Neutrophil (primary cell): ENCODE results near the gene MAP2K2.

ENCODE experiments used
- H3K27ac ChIP-seq: fragments of 200-600 bp; sonication (generic); 2 replicates; pipeline ENCODE4 v1.5.1; 2016; ENCODE audit warnings: mild to moderate bottlenecking, moderate library complexity
- H3K27me3 ChIP-seq: fragments of 200-600 bp; sonication (generic); 2 replicates; pipeline ENCODE4 v1.6.0; 2016; ENCODE audit warnings: mild to moderate bottlenecking
- H3K36me3 ChIP-seq: fragments of 200-600 bp; sonication (generic); 2 replicates; pipeline ENCODE4 v1.5.1; 2017
- H3K4me1 ChIP-seq, 2 experiments: fragments of 200-600 bp in 1 of 2; sonication (generic) in 1 of 2; 1 replicate in 1 of 2; 2 replicates in 1 of 2; pipeline versions ENCODE4 v1.5.1 to v1.6.1; 2013 to 2016; ENCODE audit warnings: low read depth in 1 of 2, low read length in 1 of 2, mild to moderate bottlenecking in 1 of 2, moderate library complexity in 1 of 2; ENCODE audit not compliant: control insufficient read depth in 1 of 2, insufficient read depth in 1 of 2
- H3K4me3 ChIP-seq, 2 experiments: fragments of 200-600 bp in 1 of 2; sonication (generic) in 1 of 2; 1 replicate in 1 of 2; 2 replicates in 1 of 2; pipeline ENCODE4 v1.5.1; 2013 to 2016; ENCODE audit warnings: low read depth in 1 of 2, low read length in 1 of 2, mild to moderate bottlenecking in 1 of 2, moderate library complexity in 1 of 2
- H3K9me3 ChIP-seq: fragments of 200-600 bp; sonication (generic); 2 replicates; pipeline ENCODE4 v1.5.1; 2016
- CTCF ChIP-seq: fragments of 200-600 bp; sonication (generic); IDR thresholded peaks from 2 replicates; pipeline ENCODE4 v1.5.1; 2016; ENCODE audit warnings: antibody characterized with exemption

MAP2K2 gene

GRCh38 chr19:4108767-4109625 lies 14.9 kb downstream of the MAP2K2 start:
- no peak for TF ChIP-seq CTCF
- Histone ChIP-seq H3K27me3 (no peaks in the 10 kb centered on the region), H3K4me3 (peak overlapping the region; percentile 19 to 29), H3K27ac (peak overlapping the region; percentile 78), H3K4me1 (peaks cover 22 to 30% of the 10 kb centered on the region in 2 experiments), H3K36me3 (peaks cover 92% of the 10 kb centered on the region), H3K9me3 (no peaks in the 10 kb centered on the region)

- H3K4me1 ChIP-seq, result peaks cover 4 to 6% of the 10 kb centered on the region in 2 experiments
- no peak overlapping the region for H3K4me3 ChIP-seq
Observed at GRCh38 chr19:4103080-4103433, 20.9 kb downstream of the MAP2K2 start.

GRCh38 chr19:4102339-4103079 lies 21.4 kb downstream of the MAP2K2 start:
- no peaks in the 10 kb centered on the region for H3K27me3 ChIP-seq
- H3K27ac ChIP-seq, result no peak overlapping the region
- TF ChIP-seq CTCF, result no peak
- no peaks in the 10 kb centered on the region for H3K9me3 ChIP-seq
- no peak overlapping the region for H3K4me3 ChIP-seq
- peaks cover 0 to under 1% of the 10 kb centered on the region in 2 experiments for H3K4me1 ChIP-seq
- H3K36me3 ChIP-seq, result peaks cover 92% of the 10 kb centered on the region

More at GRCh38 chr19:4103080-4103433, 20.9 kb downstream of the MAP2K2 start:
- Histone ChIP-seq H3K27ac (no peak overlapping the region), H3K27me3 (no peaks in the 10 kb centered on the region), H3K36me3 (peaks cover 91% of the 10 kb centered on the region), H3K9me3 (no peaks in the 10 kb centered on the region)
- no peak for TF ChIP-seq CTCF

- Histone ChIP-seq H3K9me3 (no peaks in the 10 kb centered on the region), H3K4me3 (no peak overlapping the region), H3K4me1 (no peaks in the 10 kb centered on the region), H3K27ac (no peak overlapping the region), H3K36me3 (peaks cover 92% of the 10 kb centered on the region), H3K27me3 (no peaks in the 10 kb centered on the region)
- no peak for TF ChIP-seq CTCF
Observed at GRCh38 chr19:4101496-4101770, 22.5 kb downstream of the MAP2K2 start.

- TF ChIP-seq CTCF, result no peak
- no peaks in the 10 kb centered on the region for H3K27me3 ChIP-seq
- H3K9me3 ChIP-seq, result no peaks in the 10 kb centered on the region
- H3K4me1 ChIP-seq, result no peaks in the 10 kb centered on the region
- peaks cover 92% of the 10 kb centered on the region for H3K36me3 ChIP-seq
- no peak overlapping the region for H3K27ac ChIP-seq
- no peak overlapping the region for H3K4me3 ChIP-seq
Observed at GRCh38 chr19:4100647-4101495, 23.1 kb downstream of the MAP2K2 start.
